ENCODE data around the gene MAPKAPK5. TPM values are rescaled to one million over a fixed set of nuclear protein-coding genes. Genes with fewer than 3 reads are reported as not detected.

MAPKAPK5 gene
- total RNA-seq, 1 donor from 2014 or later: 70.8 TPM

DNA sequence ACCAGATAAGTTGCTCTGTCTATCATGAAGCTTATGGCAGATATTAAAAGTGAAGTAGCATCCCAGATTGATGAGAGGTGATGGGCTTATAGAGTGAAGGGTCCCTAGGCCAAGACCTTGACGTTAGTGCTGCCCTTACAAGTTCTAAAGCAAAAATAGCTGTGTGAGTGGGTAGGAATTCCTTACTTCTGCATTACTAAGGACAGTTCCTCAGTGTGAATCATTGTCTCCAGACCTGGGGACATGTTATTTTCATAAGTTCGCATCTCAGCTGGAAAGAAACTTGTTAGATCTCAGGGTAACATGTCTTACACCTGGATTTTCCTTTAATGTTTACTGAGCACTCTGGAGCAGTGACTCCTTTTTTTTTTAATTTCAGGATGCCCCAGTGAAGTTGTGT is 28.7 kb downstream of the MAPKAPK5 start:
- Histone ChIP-seq H2AFZ (replicated peaks) (no peak overlapping the region), H3K9ac (no peak overlapping the region), H3K79me2 (ENCODE audit: low read depth) (peaks cover 35% of the 10 kb centered on the region), H3K36me3 (peaks cover 36% of the 10 kb centered on the region), H3K27me3 (no peaks in the 10 kb centered on the region), H3K9me3 (ENCODE audit: low read depth) (no peaks in the 10 kb centered on the region), H3K4me2 (no peak overlapping the region), H3F3A (ENCODE audit: low read depth) (peaks cover 46% of the 10 kb centered on the region), H3K27ac (no peak overlapping the region), H3K4me1 (peaks cover 33% of the 10 kb centered on the region), H4K20me1 (ENCODE audit: low read depth) (peaks cover 38% of the 10 kb centered on the region), H3K4me3 (no peak overlapping the region)
- Mint-ChIP-seq H3K9me3 (no peaks in the 10 kb centered on the region), H3K27me3 (ENCODE audit: insufficient read depth, low read depth) (no peaks in the 10 kb centered on the region), H3K36me3 (peaks cover 28% of the 10 kb centered on the region), H3K4me3 (no peak overlapping the region), H3K4me1 (no peaks in the 10 kb centered on the region), H3K27ac (no peak overlapping the region)
- TF ChIP-seq EZH2 (IDR thresholded peaks at IDR 0.05): no peak
- TF ChIP-seq, protein P1, sequence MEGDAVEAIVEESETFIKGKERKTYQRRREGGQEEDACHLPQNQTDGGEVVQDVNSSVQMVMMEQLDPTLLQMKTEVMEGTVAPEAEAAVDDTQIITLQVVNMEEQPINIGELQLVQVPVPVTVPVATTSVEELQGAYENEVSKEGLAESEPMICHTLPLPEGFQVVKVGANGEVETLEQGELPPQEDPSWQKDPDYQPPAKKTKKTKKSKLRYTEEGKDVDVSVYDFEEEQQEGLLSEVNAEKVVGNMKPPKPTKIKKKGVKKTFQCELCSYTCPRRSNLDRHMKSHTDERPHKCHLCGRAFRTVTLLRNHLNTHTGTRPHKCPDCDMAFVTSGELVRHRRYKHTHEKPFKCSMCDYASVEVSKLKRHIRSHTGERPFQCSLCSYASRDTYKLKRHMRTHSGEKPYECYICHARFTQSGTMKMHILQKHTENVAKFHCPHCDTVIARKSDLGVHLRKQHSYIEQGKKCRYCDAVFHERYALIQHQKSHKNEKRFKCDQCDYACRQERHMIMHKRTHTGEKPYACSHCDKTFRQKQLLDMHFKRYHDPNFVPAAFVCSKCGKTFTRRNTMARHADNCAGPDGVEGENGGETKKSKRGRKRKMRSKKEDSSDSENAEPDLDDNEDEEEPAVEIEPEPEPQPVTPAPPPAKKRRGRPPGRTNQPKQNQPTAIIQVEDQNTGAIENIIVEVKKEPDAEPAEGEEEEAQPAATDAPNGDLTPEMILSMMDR (IDR thresholded peaks at IDR 0.05): no peak
- TF ChIP-seq EZH2phosphoT487 (IDR thresholded peaks at IDR 0.05): no peak
- DNase-seq (ENCODE audit: low spot score): no peak

DNA sequence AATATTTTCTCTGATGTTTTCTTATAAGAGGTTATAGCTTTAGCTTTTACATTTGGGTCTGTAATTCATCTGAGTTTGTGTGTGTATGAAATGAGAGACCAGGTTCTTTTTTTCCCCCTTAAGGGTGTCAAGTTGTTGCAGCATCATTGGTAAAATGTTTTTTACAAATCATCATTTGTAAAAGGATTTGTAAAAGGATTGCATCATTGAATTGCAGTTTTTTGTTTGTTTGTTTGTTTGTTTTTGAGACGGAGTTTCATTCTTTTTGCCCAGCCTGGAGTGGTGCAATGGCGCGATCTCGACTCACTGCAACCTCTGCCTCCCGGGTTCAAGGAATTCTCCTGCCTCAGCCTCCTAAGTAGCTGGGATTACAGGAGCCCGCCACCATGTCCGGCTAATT is 31.1 kb downstream of the MAPKAPK5 start:
- Histone ChIP-seq H3F3A (ENCODE audit: low read depth) (peaks cover 22% of the 10 kb centered on the region), H4K20me1 (ENCODE audit: low read depth) (peaks cover 22% of the 10 kb centered on the region), H3K4me3 (no peak overlapping the region), H3K36me3 (peaks cover 35% of the 10 kb centered on the region), H3K79me2 (ENCODE audit: low read depth) (peaks cover 30% of the 10 kb centered on the region), H3K9ac (no peak overlapping the region), H2AFZ (replicated peaks) (no peak overlapping the region), H3K4me1 (peaks cover 21% of the 10 kb centered on the region), H3K4me2 (no peak overlapping the region), H3K27ac (no peak overlapping the region), H3K9me3 (ENCODE audit: low read depth) (no peaks in the 10 kb centered on the region), H3K27me3 (no peaks in the 10 kb centered on the region)
- Mint-ChIP-seq H3K4me3 (no peak overlapping the region), H3K27me3 (ENCODE audit: insufficient read depth, low read depth) (no peaks in the 10 kb centered on the region), H3K9me3 (no peaks in the 10 kb centered on the region), H3K36me3 (peaks cover 28% of the 10 kb centered on the region), H3K4me1 (no peaks in the 10 kb centered on the region), H3K27ac (no peak overlapping the region)
- TF ChIP-seq, protein P1 (IDR thresholded peaks at IDR 0.05): no peak
- TF ChIP-seq EZH2phosphoT487 (IDR thresholded peaks at IDR 0.05) (no peak), EZH2 (IDR thresholded peaks at IDR 0.05) (no peak)
- no peak for DNase-seq (ENCODE audit: low spot score)

DNA sequence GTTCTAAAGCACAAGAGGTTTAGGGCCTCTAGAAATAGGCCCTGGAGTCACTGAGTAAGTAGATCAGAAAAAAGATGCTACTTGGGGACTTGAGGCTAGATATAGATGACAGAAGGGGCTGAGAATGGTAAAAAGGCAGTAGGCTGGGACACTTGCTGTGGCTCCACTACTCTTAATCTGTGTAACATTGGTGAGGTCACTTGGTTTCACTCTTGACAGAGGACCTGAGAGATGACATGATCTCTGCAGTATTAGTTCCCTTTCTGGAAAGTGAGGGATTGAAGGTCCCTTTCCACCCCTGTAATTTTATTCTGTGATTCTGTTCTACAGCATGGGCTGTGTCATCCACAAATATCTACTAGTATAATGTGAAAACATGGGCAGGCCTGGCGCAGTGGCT is 39.7 kb downstream of the MAPKAPK5 start:
- H3K4me3 Mint-ChIP-seq: no peak overlapping the region
- no peak for DNase-seq (ENCODE audit: low spot score)
- Histone ChIP-seq H3K4me3 (no peak overlapping the region), H3K36me3 (peaks cover 10% of the 10 kb centered on the region), H3K27ac (no peak overlapping the region), H3K4me2 (no peak overlapping the region), H3F3A (ENCODE audit: low read depth) (no peaks in the 10 kb centered on the region), H2AFZ (replicated peaks) (no peak overlapping the region), H3K27me3 (no peaks in the 10 kb centered on the region), H3K9ac (no peak overlapping the region), H3K4me1 (no peaks in the 10 kb centered on the region), H3K79me2 (ENCODE audit: low read depth) (peaks cover 3% of the 10 kb centered on the region), H4K20me1 (ENCODE audit: low read depth) (no peaks in the 10 kb centered on the region), H3K9me3 (ENCODE audit: low read depth) (no peaks in the 10 kb centered on the region)
- no peak overlapping the region for H3K27ac Mint-ChIP-seq
- no peaks in the 10 kb centered on the region for H3K9me3 Mint-ChIP-seq
- peaks cover 4% of the 10 kb centered on the region for H3K27me3 Mint-ChIP-seq (ENCODE audit: insufficient read depth, low read depth)
- peaks cover 40% of the 10 kb centered on the region for H3K36me3 Mint-ChIP-seq
- TF ChIP-seq EZH2 (IDR thresholded peaks at IDR 0.05): no peak
- no peak for TF ChIP-seq EZH2phosphoT487 (IDR thresholded peaks at IDR 0.05)
- TF ChIP-seq, protein P1 (IDR thresholded peaks at IDR 0.05): no peak
- no peaks in the 10 kb centered on the region for H3K4me1 Mint-ChIP-seq

Measured in neural progenitor cell (in vitro differentiated cells).